ENCODE data around the gene CTNNB1. TPM values are rescaled to one million over a fixed set of nuclear protein-coding genes. Genes with fewer than 3 reads are reported as not detected.

CTNNB1 gene
- total RNA-seq, 1 donor from 2014 or later: 371 TPM

- Histone ChIP-seq H3K27ac (no peak overlapping the region), H3K36me3 (no peaks in the 10 kb centered on the region), H3K4me3 (no peak overlapping the region), H3K4me1 (no peaks in the 10 kb centered on the region), H3K9me3 (no peaks in the 10 kb centered on the region), H3K27me3 (no peaks in the 10 kb centered on the region)
- TF ChIP-seq CTCF (IDR thresholded peaks at IDR 0.05): no peak
- intact Hi-C loops (cut with DNase I): no loop called here
- no peak for DNase-seq (ENCODE audit: low spot score in 2 of 2)
Observed at GRCh38 chr3:41192885-41193284, 6.4 kb upstream of the CTNNB1 start.

- Histone ChIP-seq H3K27ac (no peak overlapping the region), H3K4me3 (no peak overlapping the region), H3K36me3 (no peaks in the 10 kb centered on the region), H3K4me1 (peaks cover 0 to 5% of the 10 kb centered on the region in 2 donors), H3K27me3 (no peaks in the 10 kb centered on the region), H3K9me3 (no peaks in the 10 kb centered on the region)
- no peak for TF ChIP-seq CTCF (IDR thresholded peaks at IDR 0.05)
- intact Hi-C loops (cut with DNase I): no loop called here
- DNase-seq (ENCODE audit: low spot score in 2 of 2): no peak
Observed at GRCh38 chr3:41193794-41194539, 5.3 kb upstream of the CTNNB1 start.

- H3K27me3 ChIP-seq: no peaks in the 10 kb centered on the region
- DNase-seq (ENCODE audit: low spot score in 2 of 2): no peak
- H3K36me3 ChIP-seq: no peaks in the 10 kb centered on the region
- no peak overlapping the region for H3K27ac ChIP-seq
- intact Hi-C loops (cut with DNase I): loop anchor here (5.0 kb wide), 3 partner anchors 192 to 882 kb away; no protein-coding TSS in a partner anchor
- no peak for TF ChIP-seq CTCF (IDR thresholded peaks at IDR 0.05)
- H3K4me3 ChIP-seq: no peak overlapping the region
- peaks cover 0 to 5% of the 10 kb centered on the region in 2 donors for H3K4me1 ChIP-seq
- no peaks in the 10 kb centered on the region for H3K9me3 ChIP-seq
Observed at GRCh38 chr3:41194701-41195100, 4.6 kb upstream of the CTNNB1 start.

- TF ChIP-seq CTCF (IDR thresholded peaks at IDR 0.05): no peak
- intact Hi-C loops (cut with DNase I): loop anchor here (5.0 kb wide), 3 partner anchors 194 to 884 kb away; no protein-coding TSS in a partner anchor
Observed at GRCh38 chr3:41195946-41196345, 3.4 kb upstream of the CTNNB1 start.

GRCh38 chr3:41196499-41197410, 2.5 kb upstream of the CTNNB1 start:
- no peak for DNase-seq (ENCODE audit: low spot score in 2 of 2)
- H3K27me3 ChIP-seq: no peaks in the 10 kb centered on the region
- intact Hi-C loops (cut with DNase I): loop anchor here (5.0 kb wide), 3 partner anchors 194 to 884 kb away; no protein-coding TSS in a partner anchor
- no peaks in the 10 kb centered on the region for H3K9me3 ChIP-seq
- H3K4me3 ChIP-seq: no peak overlapping the region
- no peak for TF ChIP-seq CTCF (IDR thresholded peaks at IDR 0.05)
- H3K36me3 ChIP-seq: no peaks in the 10 kb centered on the region
- no peak overlapping the region for H3K27ac ChIP-seq
- H3K4me1 ChIP-seq: peaks cover 0 to 9% of the 10 kb centered on the region in 2 donors

More at GRCh38 chr3:41195946-41196345, 3.4 kb upstream of the CTNNB1 start:
- no peaks in the 10 kb centered on the region for H3K27me3 ChIP-seq
- no peak overlapping the region for H3K4me3 ChIP-seq
- no peaks in the 10 kb centered on the region for H3K36me3 ChIP-seq
- H3K9me3 ChIP-seq: no peaks in the 10 kb centered on the region
- no peak overlapping the region for H3K27ac ChIP-seq
- H3K4me1 ChIP-seq: peaks cover 0 to 5% of the 10 kb centered on the region in 2 donors
- no peak for DNase-seq (ENCODE audit: low spot score in 2 of 2)

All from ascending aorta (tissue), 2 donors.